ENCODE data around the gene PTPRD.

- TF ChIP-seq CTCF (IDR thresholded peaks at IDR 0.05) = no peak
- TF ChIP-seq POLR2A (IDR thresholded peaks at IDR 0.05) = no peak
Measured at GRCh38 chr9:9387511-9388115, 1225.2 kb downstream of the PTPRD start.

Data from Peyer's patch (tissue), 4 donors.